Epithelial cell of proximal tubule (primary cell): ENCODE measurements around the gene TMEM59. TPM values are rescaled to one million over a fixed set of nuclear protein-coding genes. Genes with fewer than 3 reads are reported as not detected.
"Not testable (repeated sequence)": the region's sequence is repeated elsewhere in the genome, so short reads cannot be mapped to it uniquely, and the experiment has no call there.

ENCODE experiments used
- DNase-seq: peaks from one replicate; pipeline ENCODE4 v3.0.0-alpha.2; 2011; ENCODE audit warnings: low read depth
- H3K4me3 ChIP-seq: 2 replicates; pipeline ENCODE4 v1.5.1; 2011; ENCODE audit warnings: low read depth, mild to moderate bottlenecking, low read length
- CTCF ChIP-seq: conservative IDR thresholded peaks from 2 replicates; pipeline ENCODE4 v1.5.1; 2012; ENCODE audit warnings: low read depth, mild to moderate bottlenecking, low read length
- total RNA-seq: library from RNA; depleted of rRNA; stranded (reverse); fragments of >200 nt; gene quantifications from 2 replicates; pipeline ENCODE4 v1.2.3, GENCODE V29; 2015

Gene TMEM59
- total RNA-seq, 1 donor from 2014 or later, result 106 TPM

DNA sequence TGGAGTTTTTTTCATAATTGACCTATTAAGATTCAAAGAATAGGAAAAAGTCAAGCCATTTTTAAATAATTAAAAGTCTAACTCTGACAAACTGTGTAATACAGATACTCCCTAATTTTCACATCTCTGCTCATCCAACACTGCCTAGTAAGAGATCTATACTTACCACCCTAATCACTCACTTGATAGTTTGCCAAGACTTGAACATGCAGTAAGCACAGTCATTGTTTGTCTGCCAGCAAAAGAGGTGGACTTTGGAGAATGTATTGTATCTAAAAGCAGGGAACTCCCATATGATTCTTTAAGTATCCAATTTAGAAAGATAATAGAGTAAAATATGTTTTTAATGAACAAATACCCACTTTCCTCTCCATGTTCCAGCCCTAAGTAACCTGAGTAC lies 15.5 kb downstream of the TMEM59 start:
- no peak overlapping the region for H3K4me3 ChIP-seq
- TF ChIP-seq CTCF, result no peak
- DNase-seq, result no peak

- DNase-seq, result no peak
- H3K4me3 ChIP-seq, result no peak overlapping the region
- no peak for TF ChIP-seq CTCF
These were observed 24.4 kb downstream of the TMEM59 start for GRCh38 chr1:54028306-54029251.

DNA sequence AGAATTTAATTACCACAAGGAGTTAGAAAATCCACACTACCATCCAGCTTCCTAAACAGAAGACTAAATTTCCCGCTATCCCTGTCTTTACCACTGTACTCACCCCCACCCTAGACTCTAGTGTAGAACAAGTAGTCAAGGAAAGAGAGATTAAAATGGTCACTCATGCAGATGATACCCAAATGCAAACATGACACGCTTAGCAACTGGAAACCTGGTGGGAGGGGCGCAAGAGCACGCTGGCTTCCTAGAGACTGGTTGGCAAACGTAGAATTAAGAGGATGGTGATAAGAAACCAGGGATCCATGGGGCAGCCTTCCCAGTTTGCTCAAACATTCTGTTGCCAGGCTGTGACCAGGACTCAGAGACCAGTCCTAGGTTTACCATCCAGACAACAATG lies 25.2 kb downstream of the TMEM59 start:
- no peak for TF ChIP-seq CTCF
- H3K4me3 ChIP-seq, result no peak overlapping the region
- DNase-seq, result no peak

DNA sequence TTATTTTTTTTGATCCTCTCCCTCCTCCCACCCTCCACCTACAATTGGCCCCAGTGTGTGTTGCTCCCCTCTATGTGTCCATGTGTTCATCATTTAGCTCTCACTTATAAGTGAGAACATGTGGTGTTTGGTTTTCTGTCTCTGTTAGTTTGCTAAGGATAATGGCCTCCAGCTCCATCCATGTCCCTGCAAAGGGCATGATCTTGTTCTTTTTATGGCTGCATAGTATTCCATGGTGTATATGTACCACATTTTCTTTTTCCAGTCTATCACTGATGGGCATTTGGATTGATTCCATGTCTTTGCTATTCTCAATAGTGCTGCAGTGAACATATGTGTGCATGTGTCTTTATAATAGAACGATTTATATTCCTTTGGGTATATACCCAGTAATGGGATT lies 28.2 kb downstream of the TMEM59 start:
- H3K4me3 ChIP-seq, DNase-seq: not testable (repeated sequence)

- DNase-seq, result no peak
- no peak for TF ChIP-seq CTCF
- H3K4me3 ChIP-seq, result no peak overlapping the region
These were observed 28.6 kb downstream of the TMEM59 start for GRCh38 chr1:54024358-54024757.

GRCh38 chr1:54019562-54020176 lies 33.3 kb downstream of the TMEM59 start:
- not testable (repeated sequence) for H3K4me3 ChIP-seq, DNase-seq

DNA sequence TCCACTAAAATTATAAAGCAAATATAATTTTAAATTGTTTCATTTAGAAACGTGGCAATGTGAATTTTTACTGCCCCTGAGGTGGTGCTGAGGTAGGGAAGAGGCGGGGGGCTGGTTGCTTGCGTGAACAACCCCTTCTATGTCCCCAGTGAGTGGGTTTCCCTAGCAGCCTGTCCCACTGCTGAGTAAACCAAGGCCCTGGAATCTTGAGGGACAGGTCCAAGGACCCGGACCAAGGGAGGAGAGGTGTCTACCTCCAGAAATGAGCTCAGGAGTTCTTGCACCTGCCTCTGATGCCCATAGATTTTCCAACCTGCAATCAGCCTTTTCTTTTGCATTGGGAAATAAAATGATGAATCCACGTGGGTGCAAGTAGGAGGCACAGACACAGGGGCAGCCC lies 34.4 kb downstream of the TMEM59 start:
- no peak for DNase-seq
- no peak for TF ChIP-seq CTCF
- H3K4me3 ChIP-seq, result no peak overlapping the region

- no peak within 1 kb of the TSS for H3K4me3 ChIP-seq
- no peak for TF ChIP-seq CTCF
- no peak for DNase-seq
These were observed 35.0 kb downstream of the TMEM59 start, which contains the start of gene LDLRAD1 for GRCh38 chr1:54017979-54018378. Gene LDLRAD1 (minus strand): TSS chr1:54018186. CDS start chr1:54018112, 74 bp downstream.
